Parathyroid adenoma (tissue), 2 donors: Measurements from ENCODE around the gene PCCA.
"Not testable (repeated sequence)": the region's sequence is repeated elsewhere in the genome, so short reads cannot be mapped to it uniquely, and the experiment has no call there.

Source experiments
- H2AFZ ChIP-seq: fragments of 300-600 bp; sonication (generic); one replicate; pipeline ENCODE4 v1.7.0; 2017; ENCODE audit warnings: antibody characterized with exemption, mild to moderate bottlenecking
- H3K27ac ChIP-seq: fragments of 300-600 bp; sonication (generic); one replicate; pipeline ENCODE4 v1.7.0; 2017
- H3K27me3 ChIP-seq: fragments of 300-600 bp; sonication (generic); one replicate; pipeline ENCODE4 v1.7.0; 2017; ENCODE audit warnings: low read length; ENCODE audit not compliant: control insufficient read depth, insufficient read depth
- H3K36me3 ChIP-seq: fragments of 300-600 bp; sonication (generic); one replicate; pipeline ENCODE4 v1.7.0; 2017; ENCODE audit warnings: low read length; ENCODE audit not compliant: control insufficient read depth, insufficient read depth
- H3K4me1 ChIP-seq: fragments of 300-600 bp; sonication (generic); one replicate; pipeline ENCODE4 v1.7.0; 2017; ENCODE audit warnings: control low read depth
- H3K4me2 ChIP-seq: fragments of 300-600 bp; sonication (generic); one replicate; pipeline ENCODE4 v1.7.0; 2017; ENCODE audit warnings: low read length
- H3K4me3 ChIP-seq: fragments of 300-600 bp; sonication (generic); one replicate; pipeline ENCODE4 v1.7.0; 2017; ENCODE audit warnings: low read depth, low read length
- H3K79me2 ChIP-seq: fragments of 300-600 bp; sonication (generic); one replicate; pipeline ENCODE4 v1.7.0; 2017; ENCODE audit warnings: control low read depth
- H3K9ac ChIP-seq: fragments of 300-600 bp; sonication (generic); one replicate; pipeline ENCODE4 v1.7.0; 2017; ENCODE audit warnings: mild to moderate bottlenecking
- H3K9me3 ChIP-seq: fragments of 300-600 bp; sonication (generic); one replicate; pipeline ENCODE4 v1.7.0; 2017; ENCODE audit warnings: low read length; ENCODE audit not compliant: control insufficient read depth
- TF ChIP-seq, protein P1 (sequence below): fragments of 300-600 bp; sonication (generic); IDR thresholded peaks from one replicate; pipeline ENCODE4 v1.7.0; 2017; ENCODE audit warnings: antibody characterized with exemption, mild to moderate bottlenecking
- donor health status: primary hyperparathyroidism.

PCCA gene

DNA sequence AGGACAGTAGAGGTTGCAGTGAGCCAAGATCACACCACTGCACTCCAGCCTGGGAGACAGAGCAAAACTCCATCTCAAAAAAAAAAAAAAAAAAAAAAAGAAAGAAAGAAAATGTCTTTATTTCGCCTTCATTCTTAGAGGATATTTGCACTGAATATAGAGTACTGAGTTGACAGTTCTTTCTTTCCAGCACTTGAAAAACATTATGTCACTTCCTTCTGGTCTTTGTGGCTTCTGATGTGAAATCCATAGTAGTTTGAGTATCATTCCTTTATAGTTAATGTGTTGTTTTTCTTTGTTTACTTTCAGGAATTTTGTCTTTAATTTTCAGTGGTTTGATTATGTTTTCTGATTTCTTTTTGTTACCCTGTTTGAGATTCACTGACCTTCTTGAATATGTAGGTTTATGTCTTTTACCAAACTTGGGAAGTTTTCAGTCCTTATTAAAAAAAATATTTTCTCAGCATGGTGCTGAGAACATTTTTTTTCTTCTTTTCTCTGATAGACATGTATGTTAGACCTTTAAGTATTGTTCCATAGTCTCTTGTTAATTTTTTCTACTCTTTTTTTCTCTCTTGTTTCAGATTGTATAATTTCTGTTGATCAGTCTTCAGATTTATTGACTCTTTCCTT, 50.1 kb downstream of the PCCA start:
- no peaks in the 10 kb centered on the region for H3K9me3 ChIP-seq
- H3K27ac ChIP-seq: no peak overlapping the region
- H3K79me2 ChIP-seq: no peaks in the 10 kb centered on the region
- no peak overlapping the region for H2AFZ ChIP-seq
- H3K27me3 ChIP-seq: no peaks in the 10 kb centered on the region
- TF ChIP-seq, protein P1, sequence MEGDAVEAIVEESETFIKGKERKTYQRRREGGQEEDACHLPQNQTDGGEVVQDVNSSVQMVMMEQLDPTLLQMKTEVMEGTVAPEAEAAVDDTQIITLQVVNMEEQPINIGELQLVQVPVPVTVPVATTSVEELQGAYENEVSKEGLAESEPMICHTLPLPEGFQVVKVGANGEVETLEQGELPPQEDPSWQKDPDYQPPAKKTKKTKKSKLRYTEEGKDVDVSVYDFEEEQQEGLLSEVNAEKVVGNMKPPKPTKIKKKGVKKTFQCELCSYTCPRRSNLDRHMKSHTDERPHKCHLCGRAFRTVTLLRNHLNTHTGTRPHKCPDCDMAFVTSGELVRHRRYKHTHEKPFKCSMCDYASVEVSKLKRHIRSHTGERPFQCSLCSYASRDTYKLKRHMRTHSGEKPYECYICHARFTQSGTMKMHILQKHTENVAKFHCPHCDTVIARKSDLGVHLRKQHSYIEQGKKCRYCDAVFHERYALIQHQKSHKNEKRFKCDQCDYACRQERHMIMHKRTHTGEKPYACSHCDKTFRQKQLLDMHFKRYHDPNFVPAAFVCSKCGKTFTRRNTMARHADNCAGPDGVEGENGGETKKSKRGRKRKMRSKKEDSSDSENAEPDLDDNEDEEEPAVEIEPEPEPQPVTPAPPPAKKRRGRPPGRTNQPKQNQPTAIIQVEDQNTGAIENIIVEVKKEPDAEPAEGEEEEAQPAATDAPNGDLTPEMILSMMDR: no peak
- no peak overlapping the region for H3K4me2 ChIP-seq
- H3K4me1 ChIP-seq: no peaks in the 10 kb centered on the region
- no peaks in the 10 kb centered on the region for H3K36me3 ChIP-seq
- H3K9ac ChIP-seq: no peak overlapping the region
- H3K4me3 ChIP-seq: no peak overlapping the region

DNA sequence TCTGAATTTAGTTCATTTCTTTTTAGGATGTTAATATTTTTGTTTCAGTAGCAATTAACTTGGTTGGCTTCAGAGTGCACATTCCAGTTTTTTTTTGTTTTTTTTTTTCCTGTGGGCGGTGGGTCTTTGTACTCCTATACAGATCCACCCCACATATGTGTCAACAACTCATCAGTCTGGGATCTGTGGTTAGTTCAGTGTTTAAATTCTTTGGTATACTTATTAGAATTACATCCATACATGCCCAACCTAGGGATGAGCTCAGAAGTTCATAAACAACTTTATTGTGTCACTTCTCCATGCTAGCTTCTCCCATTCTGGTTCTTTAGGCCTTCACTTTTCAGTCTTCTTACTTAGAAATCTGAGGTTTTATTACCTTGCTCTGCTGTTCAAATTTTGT, 50.9 kb downstream of the PCCA start:
- Histone ChIP-seq H3K4me2 (no peak overlapping the region), H3K9ac (no peak overlapping the region), H3K4me1 (no peaks in the 10 kb centered on the region), H3K27me3 (no peaks in the 10 kb centered on the region), H2AFZ (no peak overlapping the region), H3K36me3 (no peaks in the 10 kb centered on the region), H3K79me2 (no peaks in the 10 kb centered on the region), H3K4me3 (no peak overlapping the region), H3K27ac (no peak overlapping the region), H3K9me3 (no peaks in the 10 kb centered on the region)
- TF ChIP-seq, protein P1: no peak

DNA sequence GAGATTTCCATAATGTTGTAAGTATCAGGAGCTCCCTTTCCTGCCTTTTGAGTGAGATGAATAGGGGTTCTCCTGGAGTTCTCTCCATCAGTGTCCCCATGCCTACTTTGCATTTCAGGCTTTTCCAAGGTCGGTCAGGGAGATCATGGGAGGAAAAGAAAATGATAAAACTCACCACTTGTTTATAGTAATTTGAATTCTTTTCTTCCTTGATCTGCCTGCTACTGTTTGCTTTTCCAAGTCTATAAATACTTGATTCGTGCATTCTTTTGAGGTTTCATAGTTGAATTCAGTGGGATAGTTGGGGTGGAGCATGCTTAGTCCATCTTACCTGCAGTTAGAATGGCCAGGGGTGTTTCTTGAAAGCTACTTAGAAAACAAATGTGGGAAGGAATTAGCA, 51.5 kb downstream of the PCCA start:
- no peaks in the 10 kb centered on the region for H3K9me3 ChIP-seq
- TF ChIP-seq, protein P1: no peak
- H3K4me1 ChIP-seq: no peaks in the 10 kb centered on the region
- H3K4me3 ChIP-seq: no peak overlapping the region
- no peak overlapping the region for H3K9ac ChIP-seq
- no peak overlapping the region for H3K4me2 ChIP-seq
- no peaks in the 10 kb centered on the region for H3K79me2 ChIP-seq
- H3K36me3 ChIP-seq: no peaks in the 10 kb centered on the region
- H2AFZ ChIP-seq: no peak overlapping the region
- no peaks in the 10 kb centered on the region for H3K27me3 ChIP-seq
- H3K27ac ChIP-seq: no peak overlapping the region

DNA sequence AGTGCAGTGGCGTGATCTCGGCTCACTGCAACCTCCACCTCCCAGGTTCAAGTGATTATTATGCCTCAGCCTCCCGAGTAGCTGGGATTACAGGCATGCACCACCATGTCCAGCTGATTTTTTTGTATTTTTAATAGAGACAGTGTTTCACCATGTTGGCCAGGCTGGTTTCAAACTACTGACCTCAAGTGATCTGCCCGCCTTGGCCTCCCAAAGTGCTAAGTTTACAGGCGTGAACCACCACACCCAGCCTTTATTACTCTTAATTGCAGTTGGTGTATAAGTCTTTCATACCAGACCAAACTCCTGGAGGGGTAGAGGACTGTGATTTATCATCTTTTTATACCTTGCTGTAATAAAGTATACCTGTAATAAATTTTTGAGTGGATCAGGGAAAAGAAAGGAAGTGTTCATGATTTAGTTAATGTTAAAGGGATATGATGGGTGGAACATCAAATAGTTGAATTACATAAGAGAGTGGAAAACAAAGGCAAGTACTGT, 52.6 kb downstream of the PCCA start:
- not testable (repeated sequence) for H3K9ac ChIP-seq, H3K27ac ChIP-seq, H3K36me3 ChIP-seq, H3K4me3 ChIP-seq, H3K4me2 ChIP-seq, H3K4me1 ChIP-seq, H3K79me2 ChIP-seq, H3K9me3 ChIP-seq, H2AFZ ChIP-seq, H3K27me3 ChIP-seq

DNA sequence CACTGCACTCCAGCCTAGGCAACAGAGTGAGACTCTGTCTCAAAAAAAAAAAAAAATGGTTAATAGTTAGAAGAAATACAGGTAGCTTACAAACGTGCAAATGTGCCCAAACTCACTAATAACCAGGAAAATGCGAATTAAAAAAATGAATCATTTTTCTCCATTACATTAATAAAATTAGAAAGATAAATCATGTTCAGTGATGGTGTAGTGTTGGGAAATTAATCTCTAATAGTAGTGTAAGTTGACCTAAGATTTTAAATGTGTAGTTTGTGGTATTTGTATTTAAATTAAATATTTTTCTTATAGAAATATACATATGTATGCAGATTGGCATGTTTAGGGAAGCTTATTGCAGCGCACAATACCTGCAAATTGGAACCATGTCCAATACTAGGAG, 57.6 kb downstream of the PCCA start:
- no peak overlapping the region for H2AFZ ChIP-seq
- H3K4me1 ChIP-seq: no peaks in the 10 kb centered on the region
- H3K9me3 ChIP-seq: no peaks in the 10 kb centered on the region
- no peak overlapping the region for H3K4me2 ChIP-seq
- H3K9ac ChIP-seq: no peak overlapping the region
- no peaks in the 10 kb centered on the region for H3K79me2 ChIP-seq
- no peak overlapping the region for H3K27ac ChIP-seq
- no peaks in the 10 kb centered on the region for H3K36me3 ChIP-seq
- no peak overlapping the region for H3K4me3 ChIP-seq
- TF ChIP-seq, protein P1: no peak
- H3K27me3 ChIP-seq: no peaks in the 10 kb centered on the region
